SK-N-MC (cell line): Measurements from ENCODE around the gene MT2A.

ENCODE experiments used
- DNase-seq: peaks from one replicate; pipeline ENCODE4 v3.0.0-alpha.2; 2011; ENCODE audit warnings: low read depth, low spot score
- H3K27ac ChIP-seq: fragments of 200-600 bp; sonication (generic); 2 replicates; pipeline ENCODE4 v1.5.1; 2016; ENCODE audit warnings: mixed run types
- H3K36me3 ChIP-seq: fragments of 200-600 bp; sonication (generic); 2 replicates; pipeline ENCODE4 v1.6.1; 2017; ENCODE audit warnings: antibody characterized with exemption, low read length, mixed read lengths; ENCODE audit not compliant: insufficient read depth
- H3K4me3 ChIP-seq: fragments of 200-600 bp; sonication (generic); 2 replicates; pipeline ENCODE4 v1.5.1; 2016
- H3K9ac ChIP-seq: fragments of 200-600 bp; sonication (generic); 2 replicates; pipeline ENCODE4 v1.8.0; 2017; ENCODE audit warnings: mixed run types, mixed read lengths; ENCODE audit not compliant: insufficient read length
- H3K9me3 ChIP-seq: fragments of 200-600 bp; sonication (generic); 2 replicates; pipeline ENCODE4 v1.6.1; 2017; ENCODE audit warnings: low read depth, mild to moderate bottlenecking, antibody characterized with exemption, low read length, moderate library complexity, mixed read lengths
- EZH2 ChIP-seq: fragments of 200-600 bp; sonication (generic); IDR thresholded peaks from one replicate; pipeline ENCODE4 v1.6.1; 2017; ENCODE audit warnings: antibody characterized with exemption
- FOXP2 ChIP-seq: optimal IDR thresholded peaks from 2 replicates; pipeline ENCODE3; 2011; ENCODE audit warnings: mild to moderate bottlenecking, moderate library complexity; ENCODE audit not compliant: insufficient read depth; ENCODE audit errors: extremely low read length, control extremely low read depth
- POLR2AphosphoS5 ChIP-seq: IDR thresholded peaks from 2 replicates; pipeline ENCODE4 v1.6.1; 2012; ENCODE audit warnings: mild to moderate bottlenecking, low read depth, low read length, borderline replicate concordance

Gene MT2A

GRCh38 chr16:56591377-56592060 is 16.9 kb upstream of the MT2A start:
- TF ChIP-seq EZH2 (no peak), FOXP2 (no peak), POLR2AphosphoS5 (no peak)
- Histone ChIP-seq H3K9ac (no peak overlapping the region), H3K4me3 (no peak overlapping the region), H3K36me3 (no peaks in the 10 kb centered on the region), H3K9me3 (no peaks in the 10 kb centered on the region), H3K27ac (no peak overlapping the region)
- no peak for DNase-seq

- H3K4me3 ChIP-seq: no peak overlapping the region
- DNase-seq: no peak
- no peak overlapping the region for H3K9ac ChIP-seq
- no peaks in the 10 kb centered on the region for H3K36me3 ChIP-seq
- H3K9me3 ChIP-seq: no peaks in the 10 kb centered on the region
- TF ChIP-seq POLR2AphosphoS5 (no peak), EZH2 (no peak), FOXP2 (no peak)
- no peak overlapping the region for H3K27ac ChIP-seq
These were observed 14.7 kb upstream of the MT2A start for GRCh38 chr16:56593573-56594291.

- Histone ChIP-seq H3K9me3 (no peaks in the 10 kb centered on the region), H3K4me3 (no peak overlapping the region), H3K9ac (no peak overlapping the region), H3K27ac (no peak overlapping the region), H3K36me3 (no peaks in the 10 kb centered on the region)
- DNase-seq: no peak
- TF ChIP-seq FOXP2 (no peak), POLR2AphosphoS5 (no peak), EZH2 (no peak)
These were observed 14.1 kb upstream of the MT2A start for GRCh38 chr16:56594292-56594619.

- Histone ChIP-seq H3K9me3 (no peaks in the 10 kb centered on the region), H3K27ac (no peak overlapping the region), H3K9ac (no peak overlapping the region), H3K36me3 (no peaks in the 10 kb centered on the region), H3K4me3 (no peak overlapping the region)
- TF ChIP-seq FOXP2 (no peak), EZH2 (no peak), POLR2AphosphoS5 (no peak)
- no peak for DNase-seq
These were observed 7.9 kb upstream of the MT2A start for GRCh38 chr16:56600398-56600999.

GRCh38 chr16:56601325-56601724 is 7.1 kb upstream of the MT2A start:
- DNase-seq: no peak
- Histone ChIP-seq H3K4me3 (no peak overlapping the region), H3K9me3 (no peaks in the 10 kb centered on the region), H3K27ac (no peak overlapping the region), H3K36me3 (no peaks in the 10 kb centered on the region), H3K9ac (no peak overlapping the region)
- TF ChIP-seq POLR2AphosphoS5 (no peak), FOXP2 (no peak), EZH2 (no peak)

- H3K27ac ChIP-seq: no peak overlapping the region
- H3K9ac ChIP-seq: no peak overlapping the region
- no peak for TF ChIP-seq FOXP2
- TF ChIP-seq POLR2AphosphoS5: no peak
- no peak for TF ChIP-seq EZH2
- H3K4me3 ChIP-seq: no peak overlapping the region
- no peaks in the 10 kb centered on the region for H3K36me3 ChIP-seq
- no peaks in the 10 kb centered on the region for H3K9me3 ChIP-seq
- no peak for DNase-seq
These were observed 4.8 kb upstream of the MT2A start for GRCh38 chr16:56603589-56603988.

GRCh38 chr16:56604966-56605365 is 3.4 kb upstream of the MT2A start:
- Histone ChIP-seq H3K27ac (no peak overlapping the region), H3K9ac (no peak overlapping the region), H3K36me3 (no peaks in the 10 kb centered on the region), H3K9me3 (no peaks in the 10 kb centered on the region), H3K4me3 (no peak overlapping the region)
- DNase-seq: no peak
- no peak for TF ChIP-seq EZH2
- TF ChIP-seq FOXP2: no peak
- TF ChIP-seq POLR2AphosphoS5: no peak

- no peaks in the 10 kb centered on the region for H3K36me3 ChIP-seq
- H3K4me3 ChIP-seq: no peak overlapping the region
- no peak overlapping the region for H3K27ac ChIP-seq
- H3K9me3 ChIP-seq: no peaks in the 10 kb centered on the region
- H3K9ac ChIP-seq: no peak overlapping the region
- no peak for DNase-seq
- no peak for TF ChIP-seq FOXP2
- no peak for TF ChIP-seq EZH2
These were observed 2.9 kb upstream of the MT2A start for GRCh38 chr16:56605475-56605874.
